Stimulated activated CD4-positive, alpha-beta T cell treated with anti-CD3 and anti-CD28 coated beads, Interleukin-1b, Interleukin-23, amount 100 ng/mL, for 4 hours (primary cell): ENCODE data around the gene RPS6KA1.
A peak's percentile ranks its signal among the peaks of the same experiment; 100 is the strongest.

Experiments used
- DNase-seq, 2 donors: peaks; one replicate each; pipeline ENCODE4 v3.0.0-alpha.2; 2020; ENCODE audit warnings: low read depth in 2 of 2

The RPS6KA1 gene

GRCh38 chr1:26531651-26532131 lies 2.1 kb downstream of the RPS6KA1 start:
- DNase-seq: no peak

- DNase-seq: no peak
These were observed 4.5 kb downstream of the RPS6KA1 start for GRCh38 chr1:26533951-26534509.

- no peak for DNase-seq
These were observed 5.6 kb downstream of the RPS6KA1 start for GRCh38 chr1:26535201-26535600.

GRCh38 chr1:26536081-26536480 lies 6.5 kb downstream of the RPS6KA1 start:
- no peak for DNase-seq

- no peak for DNase-seq
These were observed 7.0 kb downstream of the RPS6KA1 start for GRCh38 chr1:26536521-26536920.

GRCh38 chr1:26537951-26538352 lies 8.4 kb downstream of the RPS6KA1 start:
- no peak for DNase-seq

- peak; percentile 21 to 28 for DNase-seq
These were observed 9.2 kb downstream of the RPS6KA1 start for GRCh38 chr1:26538480-26539412.

GRCh38 chr1:26539722-26540121 lies 10.2 kb downstream of the RPS6KA1 start:
- DNase-seq: no peak

- no peak for DNase-seq
These were observed 10.8 kb downstream of the RPS6KA1 start for GRCh38 chr1:26540351-26540750.

- DNase-seq: no peak
These were observed 11.9 kb downstream of the RPS6KA1 start for GRCh38 chr1:26541431-26541815.

- peak; percentile 38 to 50 for DNase-seq
These were observed 12.5 kb downstream of the RPS6KA1 start for GRCh38 chr1:26541816-26542711.

GRCh38 chr1:26542771-26543451 lies 13.3 kb downstream of the RPS6KA1 start:
- DNase-seq: no peak

- DNase-seq: no peak
These were observed 13.9 kb downstream of the RPS6KA1 start for GRCh38 chr1:26543462-26543861.

- no peak for DNase-seq
These were observed 14.6 kb downstream of the RPS6KA1 start for GRCh38 chr1:26544126-26544525.

- no peak for DNase-seq
These were observed 16.4 kb downstream of the RPS6KA1 start for GRCh38 chr1:26545969-26546323.

GRCh38 chr1:26546375-26546774 lies 16.8 kb downstream of the RPS6KA1 start:
- DNase-seq: no peak

- DNase-seq: no peak
These were observed 17.3 kb downstream of the RPS6KA1 start for GRCh38 chr1:26546819-26547218.

GRCh38 chr1:26548841-26549240 lies 19.3 kb downstream of the RPS6KA1 start:
- DNase-seq: no peak

- DNase-seq: no peak
These were observed 21.4 kb downstream of the RPS6KA1 start for GRCh38 chr1:26550946-26551345.

GRCh38 chr1:26552720-26553119 lies 23.2 kb downstream of the RPS6KA1 start:
- no peak for DNase-seq

GRCh38 chr1:26553942-26554682 lies 24.6 kb downstream of the RPS6KA1 start:
- DNase-seq: no peak
